Measurements from ENCODE around the gene SOX8.

The SOX8 gene

GRCh38 chr16:999677-1000076 is 18.1 kb downstream of the SOX8 start:
- no peak for TF ChIP-seq CTCF (conservative IDR thresholded peaks at IDR 0.05; ENCODE audit: low read depth, low read length)
- DNase-seq (ENCODE audit: low read depth), result no peak
- H3K4me3 ChIP-seq (ENCODE audit: low read length), result no peak overlapping the region

GRCh38 chr16:1000608-1001007 is 19.0 kb downstream of the SOX8 start:
- H3K4me3 ChIP-seq (ENCODE audit: low read length), result no peak overlapping the region
- no peak for TF ChIP-seq CTCF (conservative IDR thresholded peaks at IDR 0.05; ENCODE audit: low read depth, low read length)
- DNase-seq (ENCODE audit: low read depth), result no peak

GRCh38 chr16:1001096-1001495 is 19.5 kb downstream of the SOX8 start:
- no peak for DNase-seq (ENCODE audit: low read depth)
- H3K4me3 ChIP-seq (ENCODE audit: low read length), result no peak overlapping the region
- no peak for TF ChIP-seq CTCF (conservative IDR thresholded peaks at IDR 0.05; ENCODE audit: low read depth, low read length)

- H3K4me3 ChIP-seq (ENCODE audit: low read length), result no peak overlapping the region
- TF ChIP-seq CTCF (conservative IDR thresholded peaks at IDR 0.05; ENCODE audit: low read depth, low read length), result no peak
- DNase-seq (ENCODE audit: low read depth), result peak; percentile 46
These were observed 21.0 kb downstream of the SOX8 start for GRCh38 chr16:1002399-1003166.

- no peak overlapping the region for H3K4me3 ChIP-seq (ENCODE audit: low read length)
These were observed 22.1 kb downstream of the SOX8 start for GRCh38 chr16:1003391-1004347.

GRCh38 chr16:1005286-1005685 is 23.7 kb downstream of the SOX8 start:
- H3K4me3 ChIP-seq (ENCODE audit: low read length), result no peak overlapping the region
- no peak for DNase-seq (ENCODE audit: low read depth)
- no peak for TF ChIP-seq CTCF (conservative IDR thresholded peaks at IDR 0.05; ENCODE audit: low read depth, low read length)

More at GRCh38 chr16:1003391-1004347, 22.1 kb downstream of the SOX8 start:
- no peak for TF ChIP-seq CTCF (conservative IDR thresholded peaks at IDR 0.05; ENCODE audit: low read depth, low read length)
- no peak for DNase-seq (ENCODE audit: low read depth)

Measured in retinal pigment epithelial cell (primary cell).